ENCODE data around the gene TNIP2.

DNA sequence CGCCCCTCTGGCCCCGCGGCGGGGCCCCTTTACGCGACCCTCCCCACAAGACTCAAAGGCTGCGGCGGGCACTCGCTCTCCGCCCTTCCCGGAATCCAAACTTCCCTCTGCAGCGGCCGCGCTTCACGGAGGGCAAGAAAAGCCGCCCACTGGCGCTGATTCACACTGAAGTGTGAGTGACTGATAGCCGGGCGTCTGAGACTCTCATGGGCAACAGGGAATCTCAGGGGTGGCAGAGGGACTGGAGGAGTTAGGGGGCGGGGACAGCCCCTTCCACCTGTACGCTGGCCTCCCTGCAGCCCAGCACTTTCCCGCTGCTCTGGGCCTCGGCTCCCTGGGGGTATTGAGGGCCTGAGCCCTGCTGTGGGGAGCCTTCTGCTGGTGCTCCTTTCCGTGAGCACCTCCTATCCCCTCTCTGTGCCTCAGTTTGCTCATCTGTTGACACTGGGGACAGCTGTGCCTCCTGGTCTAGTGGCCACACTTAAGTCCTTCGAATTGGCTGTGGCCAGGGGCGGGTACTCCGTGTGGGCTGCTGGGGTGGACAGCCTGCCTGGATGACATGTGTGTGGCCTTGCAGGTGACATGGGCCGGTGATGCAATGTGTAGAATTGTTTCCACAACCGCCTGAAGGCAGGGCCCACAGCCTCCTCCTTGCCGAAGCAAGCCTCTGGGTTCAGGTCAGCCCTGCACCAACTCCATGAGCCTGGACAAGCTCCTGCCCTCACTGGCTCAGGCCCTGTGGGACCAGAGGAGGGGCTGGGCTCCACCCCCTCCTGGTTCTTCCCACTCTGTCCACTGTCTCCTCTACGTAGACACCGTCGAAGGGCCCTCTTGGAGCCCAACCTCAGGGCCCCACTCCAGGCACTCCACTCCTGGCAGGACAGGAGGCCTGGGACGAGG, 37.7 kb upstream of the TNIP2 start:
- TF ChIP-seq, protein P1, sequence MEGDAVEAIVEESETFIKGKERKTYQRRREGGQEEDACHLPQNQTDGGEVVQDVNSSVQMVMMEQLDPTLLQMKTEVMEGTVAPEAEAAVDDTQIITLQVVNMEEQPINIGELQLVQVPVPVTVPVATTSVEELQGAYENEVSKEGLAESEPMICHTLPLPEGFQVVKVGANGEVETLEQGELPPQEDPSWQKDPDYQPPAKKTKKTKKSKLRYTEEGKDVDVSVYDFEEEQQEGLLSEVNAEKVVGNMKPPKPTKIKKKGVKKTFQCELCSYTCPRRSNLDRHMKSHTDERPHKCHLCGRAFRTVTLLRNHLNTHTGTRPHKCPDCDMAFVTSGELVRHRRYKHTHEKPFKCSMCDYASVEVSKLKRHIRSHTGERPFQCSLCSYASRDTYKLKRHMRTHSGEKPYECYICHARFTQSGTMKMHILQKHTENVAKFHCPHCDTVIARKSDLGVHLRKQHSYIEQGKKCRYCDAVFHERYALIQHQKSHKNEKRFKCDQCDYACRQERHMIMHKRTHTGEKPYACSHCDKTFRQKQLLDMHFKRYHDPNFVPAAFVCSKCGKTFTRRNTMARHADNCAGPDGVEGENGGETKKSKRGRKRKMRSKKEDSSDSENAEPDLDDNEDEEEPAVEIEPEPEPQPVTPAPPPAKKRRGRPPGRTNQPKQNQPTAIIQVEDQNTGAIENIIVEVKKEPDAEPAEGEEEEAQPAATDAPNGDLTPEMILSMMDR (IDR thresholded peaks at IDR 0.05) = no peak
- no peak for TF ChIP-seq EZH2 (IDR thresholded peaks at IDR 0.05; ENCODE audit: borderline replicate concordance, insufficient read depth, low read depth, low read length, poor library complexity, severe bottlenecking)
